ENCODE measurements around the gene CWC15. TPM values are rescaled to one million over a fixed set of nuclear protein-coding genes. Genes with fewer than 3 reads are reported as not detected.
A peak's percentile ranks its signal among the peaks of the same experiment; 100 is the strongest.

CWC15 gene
- total and polyA plus RNA-seq, 9 of the 15 experiments (the other 6 are each of a cell fraction or from before 2014, with no cell fraction given) = 47.3 to 168 (median 89.2) TPM

DNA sequence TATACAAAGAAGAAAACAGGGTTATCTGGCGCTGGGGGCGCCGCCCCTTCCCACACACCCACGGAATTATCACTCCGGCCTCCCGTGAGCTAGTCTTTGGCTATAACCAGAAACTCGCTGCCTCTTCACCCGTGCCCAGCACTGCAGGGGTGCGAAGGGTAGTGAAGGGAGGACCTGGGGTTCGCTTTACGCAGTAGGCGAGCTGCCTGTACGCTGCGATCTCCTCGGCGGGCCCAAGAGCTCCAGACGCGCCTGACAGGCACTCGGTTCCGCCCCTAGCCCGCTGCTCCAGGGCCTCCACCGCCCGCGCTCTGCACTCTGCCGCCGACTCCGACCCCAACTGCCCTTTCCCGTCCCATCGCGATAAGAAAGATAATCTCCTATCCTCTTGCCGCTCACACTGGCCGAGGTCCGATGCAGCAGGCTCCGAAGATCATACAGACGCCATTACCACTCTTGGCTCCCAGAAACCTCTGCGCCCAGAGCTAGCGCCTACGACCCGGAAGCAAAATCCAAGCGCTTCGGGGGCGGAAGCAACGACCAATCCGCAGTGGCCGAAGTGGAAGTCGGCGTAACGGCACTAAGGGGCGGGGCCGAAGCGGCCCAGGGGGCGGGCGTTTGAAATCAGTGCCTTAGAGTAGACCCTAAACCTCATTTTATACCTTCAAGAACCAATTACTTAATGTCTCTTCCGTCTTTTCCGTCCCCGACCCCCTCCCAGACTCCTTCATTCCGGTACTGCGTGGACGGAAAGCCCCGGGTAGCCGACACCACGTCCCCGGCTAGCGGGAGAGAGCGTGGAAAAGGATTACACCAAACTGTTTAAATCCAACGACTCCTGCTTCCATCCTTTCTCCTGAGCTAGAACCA lies at the start of gene CWC15, which contains the start of gene KDM4D (continued):
- TF ChIP-seq E2F8 (IDR thresholded peaks at IDR 0.05; ENCODE audit: low read depth, partially characterized antibody) = peak; percentile 58
- peak; percentile 43; the same call in 1 of the 2 replicates for TF ChIP-seq CTBP1 (IDR thresholded peaks at IDR 0.05; ENCODE audit: borderline replicate concordance)
- 0 out of 2 replicates have a peak, but pooled peaks have one; percentile 29 for TF ChIP-seq ZBED1 (IDR thresholded peaks at IDR 0.05)
- peak; percentile 38 to 40; a peak in 1 of 4 replicates for TF ChIP-seq MAZ (CRISPR knock-in tag; conservative IDR thresholded peaks at IDR 0.05 in 1 of 2, IDR thresholded peaks at IDR 0.05 in 1 of 2)
- no peak for TF ChIP-seq ZNF57 (CRISPR knock-in tag; IDR thresholded peaks at IDR 0.05)
- TF ChIP-seq PHF20 (IDR thresholded peaks at IDR 0.05; ENCODE audit: partially characterized antibody) = peak; percentile 98
- TF ChIP-seq ELF1 (tag; IDR thresholded peaks at IDR 0.05) = peak; percentile 79
- TF ChIP-seq TAF7 (tag; IDR thresholded peaks at IDR 0.05) = peak; percentile 86
- peak; percentile 49 for TF ChIP-seq PKNOX1 (IDR thresholded peaks at IDR 0.05)
- no peak for TF ChIP-seq CSDE1 (IDR thresholded peaks at IDR 0.05)
- peak; percentile 91 for TF ChIP-seq EGR1 (conservative IDR thresholded peaks at IDR 0.05)
- no peak for TF ChIP-seq TCFL5 (CRISPR knock-in tag; conservative IDR thresholded peaks at IDR 0.05)
- TF ChIP-seq EHMT2 (IDR thresholded peaks at IDR 0.05) = peak; percentile 81
- TF ChIP-seq SIN3B (IDR thresholded peaks at IDR 0.05; ENCODE audit: low read depth) = peak; percentile 94
- TF ChIP-seq NRF1 (conservative IDR thresholded peaks at IDR 0.05 in 1 of 2, IDR thresholded peaks at IDR 0.05 in 1 of 2) = peak; percentile 28 to 34; a peak in 2 of 4 replicates
- peak; percentile 86 for TF ChIP-seq SP1 (CRISPR knock-in tag; IDR thresholded peaks at IDR 0.05)
- TF ChIP-seq HLTF (IDR thresholded peaks at IDR 0.05) = peak; percentile 65; the same call in 1 of the 2 replicates
- no peak for TF ChIP-seq DNMT1 (IDR thresholded peaks at IDR 0.05)
- TF ChIP-seq TRIM28 (IDR thresholded peaks at IDR 0.05) = 0 out of 2 replicates have a peak, but pooled peaks have one; percentile 9
- TF ChIP-seq NFRKB (IDR thresholded peaks at IDR 0.05; ENCODE audit: low read depth) = peak; percentile 72; the same call in 1 of the 2 replicates
- 0 out of 2 replicates have a peak, but pooled peaks have one; percentile 30 for TF ChIP-seq ZBTB9 (CRISPR knock-in tag; IDR thresholded peaks at IDR 0.05)
- peak; percentile 64; the same call in 1 of the 2 replicates for TF ChIP-seq ZNF766 (CRISPR knock-in tag; conservative IDR thresholded peaks at IDR 0.05)
